Pancreas (tissue), 10 donors: ENCODE results near the gene CHD2. TPM values are rescaled to one million over a fixed set of nuclear protein-coding genes. Genes with fewer than 3 reads are reported as not detected.
A peak's percentile ranks its signal among the peaks of the same experiment; 100 is the strongest.

ENCODE experiments used
- ATAC-seq, 4 donors: fragments of 200-7000 bp; cut with Tn5 transposase; one replicate each; pipeline versions ENCODE4 v1.8.0 to v1.9.1; 2020; ENCODE audit warnings: mild to moderate bottlenecking in 4 of 4, moderate library complexity in 4 of 4
- DNase-seq, 6 donors: peaks; one replicate each; pipeline ENCODE4 v3.0.0-alpha.2; 2020
- FAIRE-seq: peaks from 2 replicates; lab custom pipeline; 2012; peaks lifted over from hg19 to GRCh38; lab: Jason Lieb, UNC
- H3K27ac ChIP-seq, 4 donors: fragments of 200-600 bp; sonication (generic); 1 replicate in 3 of 4; 2 replicates in 1 of 4; pipeline versions ENCODE4 v1.5.0 to v1.8.0; 2020
- H3K27me3 ChIP-seq, 4 donors: fragments of 200-600 bp; one replicate each; pipeline ENCODE4 v1.8.0; 2021
- H3K36me3 ChIP-seq, 3 donors: fragments of 200-600 bp; sonication (generic) in 1 of 3; one replicate each; pipeline versions ENCODE4 v1.5.0 to v1.8.0; 2020 to 2021
- H3K4me1 ChIP-seq, 3 donors: fragments of 200-600 bp; one replicate each; pipeline ENCODE4 v1.8.0; 2021
- H3K4me3 ChIP-seq, 4 donors: fragments of 200-600 bp; sonication (generic) in 2 of 4; one replicate each; pipeline versions ENCODE4 v1.5.0 to v1.8.0; 2020 to 2021
- H3K9me3 ChIP-seq, 4 donors: fragments of 200-600 bp; one replicate each; pipeline ENCODE4 v1.8.0; 2021
- CTCF ChIP-seq, 4 donors: fragments of 200-600 bp; sonication (generic) in 3 of 4; IDR thresholded peaks; one replicate each; pipeline versions ENCODE4 v1.5.0 to v1.8.0; 2021; ENCODE audit warnings: antibody characterized with exemption in 4 of 4
- WGBS, 2 donors: extraction: QIAGEN DNeasy Blood & Tissue Kit; methylation state at CpG; one replicate each; pipeline ENCODE4 v1.1.7; 2013; 5-methylcytosine and 5-hydroxymethylcytosine counted together
- intact Hi-C, 3 donors: fragments of 100-400 bp; cut with DNase I; formaldehyde crosslinking; loops; one replicate each; pipeline versions ENCODE4 v1.11.1 to v1.14.2; 2022
- polyA plus RNA-seq, 2 donors: library from polyadenylated mRNA; stranded (reverse); fragments of 200-250 nt; gene quantifications; one replicate each; pipeline ENCODE4 v1.2.3, GENCODE V29; 2013
- total RNA-seq, 6 donors: library from RNA; stranded (reverse); fragmentation: NEBNext Ultra II Directional in 4 of 6; extraction: Animal tissue kit (Norgen Biotek cat#: 25700) in 4 of 6; gene quantifications; one replicate each; pipeline versions ENCODE4 v1.2.1 to v1.2.4, GENCODE V29; 2021 to 2023
- donor health status: healthy with polysubstance abuse.
- donor health status: DM: no; HTN: no; CAD: no; lungs with moderate emphysema.
- donor health status: DM: no; HTN: no; CAD: no.
- donor health status: control.
- donor health status: control.
- donor health status: Bipolar disorder and iron deficiency.
- donor health status: DM: yes; HTN: yes; CAD: no.
- donor health status: DM: no; HTN: no; CAD: no.
- donor health status: DM: no; HTN: no; CAD: no.
- donor health status: DM: yes; HTN: yes; CAD: no.

Gene CHD2
- total and polyA plus RNA-seq, 8 donors: 27.7 to 86.3 (median 44.0) TPM

- FAIRE-seq: no peak
- DNase-seq: no peak
- no peaks in the 10 kb centered on the region for H3K4me1 ChIP-seq
- WGBS, 2 donors: 96% methylated on average over 4 of the region's 4 CpGs
- ATAC-seq: no peak
- no peak overlapping the region for H3K4me3 ChIP-seq
- H3K27me3 ChIP-seq: no peaks in the 10 kb centered on the region
- no peaks in the 10 kb centered on the region for H3K9me3 ChIP-seq
- no peak for TF ChIP-seq CTCF (IDR thresholded peaks at IDR 0.05)
- peaks cover 0 to 6% (median 0%) of the 10 kb centered on the region in 3 donors for H3K36me3 ChIP-seq
- intact Hi-C loops: no loop called here
- H3K27ac ChIP-seq: no peak overlapping the region
Observed at GRCh38 chr15:93046120-93046519, 146.0 kb downstream of the CHD2 start.

GRCh38 chr15:93046721-93047120 lies 146.6 kb downstream of the CHD2 start:
- TF ChIP-seq CTCF (IDR thresholded peaks at IDR 0.05): no peak
- DNase-seq (peak in 1 of 6 donors; percentile 40), FAIRE-seq (no peak), ATAC-seq (no peak)
- Histone ChIP-seq H3K4me3 (no peak overlapping the region), H3K4me1 (no peaks in the 10 kb centered on the region), H3K9me3 (no peaks in the 10 kb centered on the region), H3K27me3 (no peaks in the 10 kb centered on the region), H3K36me3 (peaks cover 0 to 6% (median 0%) of the 10 kb centered on the region in 3 donors), H3K27ac (no peak overlapping the region)
- WGBS, 2 donors: 77 to 80% methylated on average over 6 to 7 of the region's 7 CpGs
- intact Hi-C loops: no loop called here

- Histone ChIP-seq H3K27me3 (no peaks in the 10 kb centered on the region), H3K36me3 (peaks cover 0 to 6% (median 0%) of the 10 kb centered on the region in 3 donors), H3K9me3 (no peaks in the 10 kb centered on the region), H3K4me3 (no peak overlapping the region), H3K4me1 (no peaks in the 10 kb centered on the region), H3K27ac (no peak overlapping the region)
- peak in 1 of 6 donors; percentile 69 for DNase-seq
- ATAC-seq: no peak
- TF ChIP-seq CTCF (IDR thresholded peaks at IDR 0.05): no peak
- WGBS, 2 donors: 89 to 90% methylated on average over 18 of the region's 18 CpGs
- no peak for FAIRE-seq
- intact Hi-C loops: no loop called here
Observed at GRCh38 chr15:93047621-93048425, 147.7 kb downstream of the CHD2 start.

- Histone ChIP-seq H3K9me3 (no peaks in the 10 kb centered on the region), H3K27me3 (no peaks in the 10 kb centered on the region), H3K36me3 (peaks cover 0 to 6% (median 0%) of the 10 kb centered on the region in 3 donors), H3K27ac (no peak overlapping the region), H3K4me1 (no peaks in the 10 kb centered on the region), H3K4me3 (no peak overlapping the region)
- 95 to 96% methylated on average over 14 of the region's 14 CpGs for WGBS, 2 donors
- ATAC-seq: no peak
- DNase-seq: peak in 1 of 6 donors; percentile 55
- FAIRE-seq: no peak
- intact Hi-C loops: no loop called here
- TF ChIP-seq CTCF (IDR thresholded peaks at IDR 0.05): no peak
Observed at GRCh38 chr15:93048426-93048721, 148.2 kb downstream of the CHD2 start.

GRCh38 chr15:93048759-93049161 lies 148.6 kb downstream of the CHD2 start:
- no peaks in the 10 kb centered on the region for H3K9me3 ChIP-seq
- no peak overlapping the region for H3K4me3 ChIP-seq
- ATAC-seq (peak in 3 of 4 donors; percentile 8 to 30 (median 28)), FAIRE-seq (no peak), DNase-seq (peak in 1 of 6 donors; percentile 54)
- H3K27me3 ChIP-seq: no peaks in the 10 kb centered on the region
- H3K27ac ChIP-seq: no peak overlapping the region
- peaks cover 0 to 6% (median 0%) of the 10 kb centered on the region in 3 donors for H3K36me3 ChIP-seq
- no peaks in the 10 kb centered on the region for H3K4me1 ChIP-seq
- 70 to 84% methylated on average over 15 to 16 of the region's 16 CpGs for whole genome bisulfite sequencing, 2 donors
- intact Hi-C loops: no loop called here
- TF ChIP-seq CTCF (IDR thresholded peaks at IDR 0.05): no peak
